Dermis blood vessel endothelial cell (primary cell): Measurements from ENCODE around the gene PIGN. TPM values are rescaled to one million over a fixed set of nuclear protein-coding genes. Genes with fewer than 3 reads are reported as not detected.
"Not testable (repeated sequence)": the region's sequence is repeated elsewhere in the genome, so short reads cannot be mapped to it uniquely, and the experiment has no call there.

ENCODE experiments used
- DNase-seq: peaks from one replicate; pipeline ENCODE4 v3.0.0; 2010
- total RNA-seq: library from RNA; depleted of rRNA; stranded (reverse); fragments of >200 nt; gene quantifications from 2 replicates; pipeline ENCODE4 v1.2.3, GENCODE V29; 2014

The PIGN gene
- total RNA-seq, 1 donor from 2014 or later, result 58.4 TPM

DNA sequence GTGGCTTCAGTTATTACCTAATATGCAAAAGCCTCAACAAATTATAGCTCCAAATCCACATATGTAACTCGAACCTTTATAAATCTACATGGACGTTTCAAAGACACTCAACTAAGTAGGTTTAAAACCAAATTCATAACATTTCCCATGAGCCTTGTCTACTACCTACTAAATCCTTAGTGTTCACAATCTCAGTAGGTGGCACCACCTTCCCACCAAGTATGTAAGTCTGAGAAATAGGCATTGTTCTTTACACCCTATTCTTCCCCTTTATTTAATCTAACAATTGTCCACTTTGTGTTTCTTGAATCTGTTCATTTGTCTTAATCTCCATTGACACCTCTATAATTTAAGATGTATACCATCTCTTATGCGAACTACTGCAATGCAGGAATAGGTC is 4.6 kb downstream of the PIGN start:
- DNase-seq, result peak; percentile 17

- DNase-seq, result no peak
Measured at GRCh38 chr18:62179213-62179612, 7.6 kb downstream of the PIGN start.

- peak; percentile 52 for DNase-seq
Measured at GRCh38 chr18:62177271-62177670, 9.6 kb downstream of the PIGN start.

- DNase-seq, result no peak
Measured at GRCh38 chr18:62175521-62175920, 11.3 kb downstream of the PIGN start.

DNA sequence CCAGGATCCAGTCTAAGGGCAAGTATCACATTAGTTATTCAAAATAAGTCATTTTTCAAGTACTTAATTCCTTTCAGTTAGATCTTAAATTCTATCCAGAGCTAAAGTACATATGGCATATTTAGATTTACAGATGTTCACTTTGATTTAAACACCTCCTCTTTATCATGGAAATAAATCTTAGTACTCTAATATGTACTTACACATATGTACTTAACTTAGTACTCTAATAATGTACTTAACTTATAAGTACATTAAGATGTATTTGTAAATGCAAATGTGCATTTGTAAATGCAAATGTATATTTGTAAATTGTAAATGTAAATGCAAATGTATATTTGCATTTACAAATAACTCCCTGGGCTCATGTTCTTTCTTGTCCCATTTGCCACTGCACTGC is 14.6 kb downstream of the PIGN start:
- DNase-seq, result no peak

- no peak for DNase-seq
Measured at GRCh38 chr18:62170857-62171256, 16.0 kb downstream of the PIGN start.

DNA sequence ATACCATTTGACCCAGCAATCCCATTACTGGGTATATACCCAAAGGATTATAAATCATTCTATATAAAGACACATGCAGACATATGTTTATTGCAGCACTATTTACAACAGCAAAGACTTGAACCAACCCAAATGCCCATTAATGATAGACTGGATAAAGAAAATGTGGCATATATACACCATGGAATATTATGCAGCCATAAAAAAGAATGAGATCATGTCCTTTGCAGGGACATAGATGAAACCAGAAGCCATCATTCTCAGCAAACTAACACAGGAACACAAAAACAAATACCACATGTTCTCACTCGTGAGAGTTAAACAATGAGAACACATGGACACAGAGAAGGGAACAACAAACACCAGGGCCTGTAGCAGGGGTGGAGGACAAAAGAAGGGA is 20.3 kb downstream of the PIGN start:
- DNase-seq, result not testable (repeated sequence)

DNA sequence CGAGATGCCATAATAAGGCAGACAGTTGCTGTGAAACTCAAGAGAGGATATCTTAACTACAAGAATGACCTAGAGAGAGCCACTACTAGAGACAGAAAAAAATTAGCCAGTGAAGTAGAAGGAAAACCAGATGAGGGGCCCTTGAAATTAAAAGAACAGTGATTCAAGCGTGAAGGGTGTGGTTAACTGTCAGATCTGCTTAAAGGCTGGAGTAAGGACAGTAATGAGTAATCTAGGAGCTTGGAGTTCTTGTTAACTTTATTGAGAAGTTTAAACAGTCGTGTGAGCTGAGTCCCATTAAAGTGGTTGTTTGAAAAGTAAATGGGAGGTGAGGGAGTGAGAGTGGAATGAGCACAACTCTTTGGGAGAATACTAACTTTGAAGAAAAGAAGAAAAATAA is 21.3 kb downstream of the PIGN start:
- DNase-seq, result no peak

DNA sequence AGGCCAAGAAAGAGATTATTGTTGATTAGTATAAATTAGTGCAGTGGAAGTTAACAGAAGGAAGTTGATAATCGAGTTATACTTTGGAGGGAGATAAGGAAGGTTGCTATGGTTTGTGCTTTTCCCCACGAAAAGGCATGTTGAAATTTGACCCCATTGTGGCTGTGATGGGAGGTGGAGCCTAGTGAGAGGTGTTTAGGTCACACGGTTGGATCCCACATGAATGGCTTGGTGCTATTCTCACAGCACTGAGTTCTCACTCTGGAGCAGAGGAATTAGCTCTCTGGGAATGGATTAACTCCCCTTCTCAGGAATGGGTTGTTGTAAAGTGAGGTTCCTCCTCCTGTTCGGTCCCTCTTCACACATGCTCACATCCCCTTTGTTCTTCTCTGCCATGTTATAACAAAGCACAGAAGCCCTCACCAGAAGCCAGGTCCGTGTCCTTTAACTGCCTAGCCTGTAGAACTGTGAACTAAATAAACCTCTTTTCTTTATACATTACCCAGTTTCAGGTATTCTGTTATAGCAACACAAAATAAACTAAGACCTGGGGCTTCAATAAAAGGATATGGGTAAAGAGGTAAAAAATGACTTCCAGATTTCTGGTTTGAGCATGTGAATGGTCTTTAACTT is 21.9 kb downstream of the PIGN start:
- no peak for DNase-seq

- DNase-seq, result no peak
Measured at GRCh38 chr18:62164310-62164709, 22.5 kb downstream of the PIGN start.

DNA sequence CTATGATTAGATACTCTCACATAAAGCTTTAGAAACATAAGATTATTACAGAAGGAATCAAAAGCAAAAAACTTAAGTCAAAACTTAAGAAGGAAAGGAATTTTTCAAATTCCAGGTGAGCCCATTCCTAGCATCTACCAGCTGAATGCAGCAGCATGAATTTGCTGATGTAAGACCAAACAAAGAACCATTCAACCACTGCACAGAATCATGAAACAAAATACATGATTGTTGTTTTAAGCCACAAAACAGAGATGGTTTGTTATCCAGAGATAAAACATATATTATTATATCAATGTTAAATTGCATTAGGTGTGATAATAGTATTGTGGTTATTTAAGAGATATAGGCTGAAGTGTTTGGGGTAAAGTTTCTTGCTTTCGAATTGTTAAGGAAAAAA is 29.0 kb downstream of the PIGN start:
- DNase-seq, result no peak

DNA sequence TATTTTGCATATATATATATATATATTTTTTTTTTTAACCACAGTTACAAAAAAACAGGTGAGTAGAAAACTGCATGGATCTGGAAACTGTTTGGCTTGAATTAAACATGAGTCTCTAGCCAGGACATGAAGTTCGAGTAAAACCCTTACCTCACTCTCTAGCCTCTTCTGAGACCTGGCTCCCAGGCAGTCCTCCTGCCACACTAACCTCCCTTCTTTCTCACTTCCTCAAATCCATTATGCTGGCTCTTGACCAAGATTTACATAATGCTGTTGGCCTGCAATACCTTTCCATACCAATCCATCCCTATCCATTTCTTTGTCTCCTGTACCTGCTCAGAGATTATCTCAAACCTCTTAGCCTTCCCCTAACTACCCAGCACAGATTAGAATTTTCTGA is 34.0 kb downstream of the PIGN start:
- DNase-seq, result no peak

DNA sequence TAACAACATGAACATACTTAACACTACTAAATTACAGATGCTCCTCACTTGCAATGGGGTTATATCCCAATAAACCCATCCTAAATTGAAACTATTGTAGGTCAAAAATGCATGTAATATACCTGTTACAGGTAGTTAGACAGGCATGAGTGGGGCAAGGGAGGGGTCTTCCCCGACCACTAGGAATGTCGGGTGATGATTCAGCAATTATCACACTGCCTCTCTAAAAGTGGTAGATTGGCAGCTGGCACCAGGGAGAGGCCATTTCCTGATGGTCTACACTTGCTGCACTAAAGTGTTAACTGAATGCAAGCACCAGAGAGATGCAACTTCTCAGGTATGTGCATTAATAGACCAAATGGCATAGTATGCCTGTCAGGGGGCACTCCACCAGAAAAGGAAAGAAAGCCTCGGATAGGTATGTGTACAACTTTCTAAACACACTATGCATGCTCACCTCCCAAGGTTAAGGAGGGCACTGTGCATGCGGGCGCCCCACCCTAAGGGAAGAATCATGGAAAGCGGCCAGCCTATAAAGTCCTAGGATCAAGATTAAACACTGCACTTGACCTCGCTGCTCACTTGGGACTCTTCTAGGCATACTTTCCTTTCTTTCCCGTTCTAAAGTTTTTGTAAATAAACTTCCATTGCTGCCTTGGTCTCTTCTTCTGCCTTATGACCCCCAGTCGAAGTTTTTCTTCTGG is 35.6 kb downstream of the PIGN start:
- no peak for DNase-seq

DNA sequence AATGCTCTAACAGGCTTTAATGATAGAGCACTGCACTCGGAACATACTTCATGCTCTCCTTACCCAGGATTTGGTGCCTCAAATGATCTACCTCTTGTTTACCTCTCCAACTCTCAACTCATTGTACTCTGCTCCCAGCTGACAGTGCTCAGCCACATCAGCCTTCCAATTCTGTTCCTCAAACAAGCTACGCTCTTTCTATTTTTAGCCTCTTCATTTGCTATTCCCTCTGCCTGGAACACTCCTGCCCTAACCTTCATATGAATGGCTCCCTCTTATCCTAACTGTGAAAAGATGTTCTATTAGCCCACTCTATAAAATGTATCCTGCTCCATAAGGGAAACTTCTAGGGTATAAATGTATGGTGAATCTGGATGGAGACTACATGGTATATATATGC is 42.5 kb downstream of the PIGN start:
- DNase-seq, result no peak

GRCh38 chr18:62140259-62140658 is 46.6 kb downstream of the PIGN start:
- DNase-seq, result no peak

- no peak for DNase-seq
Measured at GRCh38 chr18:62138461-62139235, 48.2 kb downstream of the PIGN start.

GRCh38 chr18:62131301-62131909 is 55.5 kb downstream of the PIGN start:
- peak; percentile 83 for DNase-seq

- peak; percentile 50 for DNase-seq
Measured at GRCh38 chr18:62128157-62128556, 58.7 kb downstream of the PIGN start.

DNA sequence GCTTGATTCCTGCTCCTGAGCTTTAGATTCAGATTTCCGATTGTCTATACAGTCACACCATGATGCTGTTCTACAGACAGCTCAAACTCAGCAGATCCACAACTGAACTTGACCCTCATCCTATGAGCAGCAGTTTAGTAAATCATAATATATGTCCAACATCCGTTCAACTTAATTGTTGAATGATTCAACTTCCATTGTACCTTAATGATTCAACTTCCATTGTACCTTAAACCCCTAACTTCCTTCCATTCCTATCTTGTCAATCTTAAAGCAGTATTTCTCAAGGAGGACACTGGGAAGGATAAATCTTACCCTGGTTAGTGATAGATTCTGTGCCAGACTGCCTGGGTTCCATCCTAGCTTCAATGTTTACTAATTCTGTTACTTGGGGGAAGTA is 60.1 kb downstream of the PIGN start:
- peak; percentile 36 for DNase-seq

GRCh38 chr18:62125702-62126101 is 61.2 kb downstream of the PIGN start:
- no peak for DNase-seq

DNA sequence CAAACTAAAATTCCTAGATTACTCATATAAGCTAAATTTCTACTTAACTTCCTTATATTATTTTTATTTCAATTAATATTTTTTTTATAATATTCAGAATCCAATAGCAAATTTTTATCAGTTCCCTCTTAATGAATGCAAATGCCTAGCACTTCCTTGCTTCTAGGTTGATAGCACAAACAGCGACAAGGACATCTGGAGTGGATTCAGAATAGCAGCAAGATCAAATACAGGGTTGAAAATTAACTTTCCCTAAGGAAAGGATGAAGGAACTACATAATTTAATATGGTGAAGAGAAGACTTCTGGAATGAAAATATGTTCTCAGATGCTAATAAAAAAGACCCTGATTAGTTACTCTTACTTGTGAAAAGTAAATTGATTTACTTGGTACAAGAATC is 64.5 kb downstream of the PIGN start:
- DNase-seq, result no peak

DNA sequence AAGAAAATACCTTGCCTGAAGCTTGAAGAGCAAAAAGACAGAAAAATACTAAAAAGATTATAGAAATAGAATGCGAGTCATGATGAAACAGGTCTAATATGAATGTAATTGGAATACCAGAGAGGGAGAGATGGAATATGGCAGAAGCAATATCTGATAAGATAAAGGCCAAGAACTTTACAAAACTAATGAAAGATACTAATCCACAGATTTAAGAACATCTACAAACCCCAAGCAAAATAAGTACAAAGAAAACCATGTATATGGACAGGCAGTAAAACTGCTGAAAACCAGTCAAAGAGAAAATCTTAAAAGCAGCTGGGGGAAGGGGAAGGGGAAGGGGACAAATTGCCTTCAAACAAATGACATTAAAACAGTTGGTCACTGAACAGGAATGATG is 67.0 kb downstream of the PIGN start:
- no peak for DNase-seq

- DNase-seq, result peak; percentile 11
Measured at GRCh38 chr18:62118328-62118727, 68.5 kb downstream of the PIGN start.
